Chondrocyte (in vitro differentiated cells): Measurements from ENCODE around the gene SERPINB11. TPM values are rescaled to one million over a fixed set of nuclear protein-coding genes. Genes with fewer than 3 reads are reported as not detected.

Experiments used
- DNase-seq: peaks from one replicate; pipeline ENCODE4 v3.0.0; 2021; ENCODE audit warnings: mixed read lengths, low spot score
- H3K27ac Mint-ChIP-seq: one replicate; pipeline ENCODE4 v1.8.0; 2021; ENCODE audit warnings: mild to moderate bottlenecking, moderate library complexity, mixed read lengths; ENCODE audit not compliant: unreplicated experiment
- H3K27me3 Mint-ChIP-seq: 2 replicates; pipeline ENCODE4 v1.8.0; 2021; ENCODE audit warnings: low read depth, mixed read lengths
- H3K36me3 Mint-ChIP-seq: 2 replicates; pipeline ENCODE4 v1.8.0; 2021; ENCODE audit warnings: low read depth, mixed read lengths
- H3K4me1 Mint-ChIP-seq: 2 replicates; pipeline ENCODE4 v1.8.0; 2021; ENCODE audit warnings: low read depth, mild to moderate bottlenecking, mixed read lengths
- H3K4me3 Mint-ChIP-seq: one replicate; pipeline ENCODE4 v1.8.0; 2021; ENCODE audit warnings: mild to moderate bottlenecking, moderate library complexity, mixed read lengths; ENCODE audit not compliant: unreplicated experiment
- H3K9me3 Mint-ChIP-seq: 2 replicates; pipeline ENCODE4 v1.8.0; 2021; ENCODE audit warnings: low read depth, mixed read lengths
- CTCF ChIP-seq: fragments of 200-600 bp; sonication (generic); IDR thresholded peaks from 2 replicates; pipeline ENCODE4 v1.5.0; 2021; ENCODE audit warnings: antibody characterized with exemption, mild to moderate bottlenecking, moderate library complexity
- total RNA-seq: library from RNA; stranded (reverse); gene quantifications from 3 replicates; pipeline ENCODE4 v1.2.1, GENCODE V29; 2021

Gene SERPINB11
- total RNA-seq, 1 donor from 2014 or later: not detected

DNA sequence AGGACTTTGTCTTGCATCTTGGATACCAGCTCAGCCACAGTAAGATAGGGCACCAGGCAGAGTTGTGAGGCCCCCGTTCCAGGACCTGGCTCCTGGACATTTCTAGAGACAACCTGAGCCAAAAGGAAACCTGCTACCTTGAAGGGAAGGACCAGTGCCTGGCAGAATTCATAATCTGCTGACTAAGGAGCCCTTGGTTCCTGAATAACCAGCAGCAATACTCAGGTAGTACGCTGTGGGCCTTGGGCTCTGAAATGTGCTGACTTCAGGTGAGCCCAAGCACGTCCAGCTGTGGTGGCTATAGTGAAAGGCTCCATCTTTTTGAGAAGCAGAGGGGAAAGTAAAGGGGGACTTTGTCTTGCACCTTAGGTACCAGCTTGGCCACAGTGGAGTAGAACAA lies 28.5 kb downstream of the SERPINB11 start:
- H3K4me3 Mint-ChIP-seq: no peak overlapping the region
- H3K4me1 Mint-ChIP-seq: no peaks in the 10 kb centered on the region
- no peaks in the 10 kb centered on the region for H3K36me3 Mint-ChIP-seq
- no peaks in the 10 kb centered on the region for H3K9me3 Mint-ChIP-seq
- H3K27ac Mint-ChIP-seq: no peak overlapping the region
- TF ChIP-seq CTCF: no peak
- no peak for DNase-seq
- peaks cover 14% of the 10 kb centered on the region for H3K27me3 Mint-ChIP-seq

GRCh38 chr18:63736876-63737275 lies 34.1 kb downstream of the SERPINB11 start:
- Mint-ChIP-seq H3K9me3 (no peaks in the 10 kb centered on the region), H3K4me3 (no peak overlapping the region), H3K36me3 (no peaks in the 10 kb centered on the region), H3K27ac (no peak overlapping the region), H3K4me1 (no peaks in the 10 kb centered on the region), H3K27me3 (peaks cover 19% of the 10 kb centered on the region)
- TF ChIP-seq CTCF: no peak
- DNase-seq: no peak

DNA sequence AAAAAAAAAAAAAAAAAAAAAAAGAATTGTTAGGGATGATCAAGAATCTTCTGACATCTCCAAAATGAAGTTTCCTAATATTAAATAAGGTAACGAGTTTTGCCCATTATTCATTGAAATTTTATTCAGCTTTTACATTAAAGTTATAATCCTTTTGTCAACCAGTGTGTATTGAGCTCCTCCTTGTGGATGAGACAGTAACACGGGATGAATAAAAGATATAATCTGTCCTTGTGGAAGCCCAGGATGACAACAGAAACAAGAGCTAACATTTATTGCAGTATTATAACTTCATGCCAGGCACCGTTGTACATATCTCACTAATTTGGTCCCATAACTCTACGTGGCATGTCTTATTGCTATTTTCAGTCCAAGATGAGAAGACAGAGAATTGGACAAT lies 39.0 kb downstream of the SERPINB11 start:
- H3K4me1 Mint-ChIP-seq: no peaks in the 10 kb centered on the region

GRCh38 chr18:63747006-63747405 lies 44.2 kb downstream of the SERPINB11 start:
- H3K27ac Mint-ChIP-seq: no peak overlapping the region
- no peak for TF ChIP-seq CTCF
- no peaks in the 10 kb centered on the region for H3K4me1 Mint-ChIP-seq
- no peak overlapping the region for H3K4me3 Mint-ChIP-seq
- no peaks in the 10 kb centered on the region for H3K36me3 Mint-ChIP-seq
- peaks cover 17% of the 10 kb centered on the region for H3K27me3 Mint-ChIP-seq
- H3K9me3 Mint-ChIP-seq: no peaks in the 10 kb centered on the region
- DNase-seq: no peak

More for the DNA sequence above, 39.0 kb downstream of the SERPINB11 start:
- H3K36me3 Mint-ChIP-seq: no peaks in the 10 kb centered on the region
- no peaks in the 10 kb centered on the region for H3K9me3 Mint-ChIP-seq
- peaks cover 17% of the 10 kb centered on the region for H3K27me3 Mint-ChIP-seq
- no peak for DNase-seq
- H3K27ac Mint-ChIP-seq: no peak overlapping the region
- TF ChIP-seq CTCF: peak; percentile 65
- no peak overlapping the region for H3K4me3 Mint-ChIP-seq

DNA sequence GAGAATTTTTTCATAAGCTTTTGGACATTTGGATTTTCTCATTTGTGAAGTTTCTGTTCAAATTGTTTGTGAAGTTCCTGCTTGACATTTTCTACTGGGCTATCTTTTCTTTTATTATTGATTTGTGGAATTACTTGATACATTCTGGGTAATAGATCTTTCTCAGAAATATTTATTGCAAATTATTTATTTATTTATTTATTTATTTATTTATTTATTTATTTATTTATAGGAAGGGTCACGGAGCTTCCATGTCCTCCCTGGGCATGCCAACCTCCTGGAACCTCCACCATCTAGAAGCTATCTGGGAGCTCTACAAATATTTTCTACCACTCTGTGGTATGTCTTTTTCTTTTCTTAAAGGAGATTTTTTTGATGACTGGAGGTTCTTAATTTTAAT lies 46.7 kb downstream of the SERPINB11 start:
- Mint-ChIP-seq H3K4me3 (no peak overlapping the region), H3K36me3 (no peaks in the 10 kb centered on the region), H3K27ac (no peak overlapping the region), H3K27me3 (peaks cover 19% of the 10 kb centered on the region), H3K4me1 (no peaks in the 10 kb centered on the region), H3K9me3 (no peaks in the 10 kb centered on the region)
- TF ChIP-seq CTCF: no peak
- no peak for DNase-seq
